SK-N-SH treated with all-trans-retinoic acid at 6 μM for 48 hours (cell line): ENCODE results near the gene USP12.
"Not testable (repeated sequence)": the region's sequence is repeated elsewhere in the genome, so short reads cannot be mapped to it uniquely, and the experiment has no call there.

Source experiments
- ATAC-seq: fragments of 200-7000 bp; cut with Tn5 transposase; 3 replicates; pipeline ENCODE4 v1.9.1; 2020; ENCODE audit warnings: mild to moderate bottlenecking, moderate library complexity
- ARNTL ChIP-seq: fragments of 450-650 bp; formaldehyde crosslinking; IDR thresholded peaks from 2 replicates; pipeline ENCODE4 v1.5.0; 2020; ENCODE audit warnings: low read depth, mild to moderate bottlenecking, moderate library complexity, borderline replicate concordance
- BACH2 ChIP-seq: fragments of 250-450 bp; sonication (Bioruptor Pico); IDR thresholded peaks from 2 replicates; pipeline ENCODE4 v1.9.0; 2021; ENCODE audit warnings: mild to moderate bottlenecking, borderline replicate concordance
- CREB5 ChIP-seq: fragments of 250-450 bp; sonication (Bioruptor Pico); IDR thresholded peaks from 2 replicates; pipeline ENCODE4 v1.5.1; 2020; ENCODE audit warnings: low read depth, mild to moderate bottlenecking, moderate library complexity
- CSDC2 ChIP-seq: fragments of 250-450 bp; sonication (Bioruptor Pico); IDR thresholded peaks from 2 replicates; pipeline ENCODE4 v1.5.0; 2020; ENCODE audit warnings: mild to moderate bottlenecking, moderate library complexity
- ESRRG ChIP-seq: fragments of 250-450 bp; sonication (Bioruptor Pico); IDR thresholded peaks from 2 replicates; pipeline ENCODE4 v1.6.1; 2021; ENCODE audit warnings: mild to moderate bottlenecking
- ISL1 ChIP-seq: fragments of 250-450 bp; sonication (Bioruptor Pico); IDR thresholded peaks from 2 replicates; pipeline ENCODE4 v2.1.2; 2022; ENCODE audit warnings: mild to moderate bottlenecking, moderate library complexity
- OSR1 ChIP-seq: fragments of 250-450 bp; sonication (Bioruptor Pico); IDR thresholded peaks from 2 replicates; pipeline ENCODE4 v1.8.0; 2022; ENCODE audit warnings: moderate library complexity, mild to moderate bottlenecking, inconsistent platforms
- PATZ1 ChIP-seq: fragments of 250-450 bp; sonication (Bioruptor Pico); IDR thresholded peaks from 2 replicates; pipeline ENCODE4 v1.8.0; 2020; ENCODE audit warnings: mild to moderate bottlenecking, moderate library complexity, borderline replicate concordance
- POU6F1 ChIP-seq: fragments of 250-450 bp; sonication (Bioruptor Pico); IDR thresholded peaks from 2 replicates; pipeline ENCODE4 v1.8.0; 2021; ENCODE audit warnings: low read depth, mild to moderate bottlenecking, moderate library complexity, borderline replicate concordance
- PPARA ChIP-seq: fragments of 250-450 bp; sonication (Bioruptor Pico); IDR thresholded peaks from 2 replicates; pipeline ENCODE4 v1.5.0; 2020; ENCODE audit warnings: mild to moderate bottlenecking, borderline replicate concordance
- RARB ChIP-seq: fragments of 250-450 bp; sonication (Bioruptor Pico); IDR thresholded peaks from 2 replicates; pipeline ENCODE4 v1.8.0; 2021; ENCODE audit warnings: mild to moderate bottlenecking, moderate library complexity
- SNAI2 ChIP-seq: fragments of 250-450 bp; sonication (Bioruptor Pico); IDR thresholded peaks from 2 replicates; pipeline ENCODE4 v1.5.0; 2020; ENCODE audit warnings: mild to moderate bottlenecking, moderate library complexity
- TOX ChIP-seq: fragments of 250-450 bp; sonication (Bioruptor Pico); IDR thresholded peaks from 2 replicates; pipeline ENCODE4 v1.8.0; 2021; ENCODE audit warnings: mild to moderate bottlenecking, moderate library complexity, borderline replicate concordance
- TSHZ2 ChIP-seq: fragments of 250-450 bp; sonication (Bioruptor Pico); IDR thresholded peaks from 2 replicates; pipeline ENCODE4 v1.5.0; 2020; ENCODE audit warnings: mild to moderate bottlenecking, moderate library complexity
- ZC3H10 ChIP-seq: fragments of 250-450 bp; sonication (Bioruptor Pico); IDR thresholded peaks from 2 replicates; pipeline ENCODE4 v1.5.1; 2021; ENCODE audit warnings: mild to moderate bottlenecking, moderate library complexity
- ZFP30 ChIP-seq: fragments of 450-650 bp; formaldehyde crosslinking; IDR thresholded peaks from 2 replicates; pipeline ENCODE4 v1.5.0; 2022; ENCODE audit warnings: mild to moderate bottlenecking, moderate library complexity
- ZNF565 ChIP-seq: fragments of 450-650 bp; formaldehyde crosslinking; conservative IDR thresholded peaks from 2 replicates; pipeline ENCODE4 v1.5.0; 2020; ENCODE audit warnings: low read depth, mild to moderate bottlenecking, moderate library complexity
- ZNF70 ChIP-seq: fragments of 450-650 bp; formaldehyde crosslinking; IDR thresholded peaks from 2 replicates; pipeline ENCODE4 v1.5.0; 2020; ENCODE audit warnings: mild to moderate bottlenecking, moderate library complexity
- ZNF8 ChIP-seq: fragments of 450-650 bp; formaldehyde crosslinking; IDR thresholded peaks from 2 replicates; pipeline ENCODE4 v1.5.0; 2020; ENCODE audit warnings: mild to moderate bottlenecking, moderate library complexity

Gene USP12

GRCh38 chr13:27125357-27126282, 46.0 kb downstream of the USP12 start:
- ATAC-seq, result no peak
- TF ChIP-seq ZNF70 (CRISPR knock-in tag) (no peak), ZC3H10 (no peak), CSDC2 (no peak), OSR1 (CRISPR knock-in tag) (no peak), ZNF565 (CRISPR knock-in tag) (no peak), ZNF8 (CRISPR knock-in tag) (no peak), TSHZ2 (no peak), ESRRG (CRISPR knock-in tag) (no peak), PPARA (no peak), CREB5 (CRISPR knock-in tag) (no peak), TOX (CRISPR knock-in tag) (no peak), SNAI2 (CRISPR knock-in tag) (no peak), ARNTL (CRISPR knock-in tag) (no peak)
- TF ChIP-seq, all 23 proteins: peak for 0

- ATAC-seq, result no peak
These were observed 47.0 kb downstream of the USP12 start for GRCh38 chr13:27124571-27124970.

GRCh38 chr13:27123445-27123844, 48.2 kb downstream of the USP12 start:
- ATAC-seq, result not testable (repeated sequence)

More at GRCh38 chr13:27124571-27124970, 47.0 kb downstream of the USP12 start:
- TF ChIP-seq POU6F1 (CRISPR knock-in tag) (no peak), RARB (no peak), ISL1 (CRISPR knock-in tag) (no peak), PPARA (no peak), ZC3H10 (no peak), CSDC2 (no peak), TOX (CRISPR knock-in tag) (no peak), TSHZ2 (no peak), ZNF565 (CRISPR knock-in tag) (no peak), BACH2 (no peak), ZFP30 (no peak), ZNF8 (CRISPR knock-in tag) (no peak), PATZ1 (CRISPR knock-in tag) (no peak), SNAI2 (CRISPR knock-in tag) (no peak)
